HuH-7.5 (cell line): ENCODE data around the gene PLS3.

ENCODE experiments used
- DNase-seq: peaks from one replicate; pipeline ENCODE4 v3.0.0; 2011; ENCODE audit warnings: low spot score

Gene PLS3

DNA sequence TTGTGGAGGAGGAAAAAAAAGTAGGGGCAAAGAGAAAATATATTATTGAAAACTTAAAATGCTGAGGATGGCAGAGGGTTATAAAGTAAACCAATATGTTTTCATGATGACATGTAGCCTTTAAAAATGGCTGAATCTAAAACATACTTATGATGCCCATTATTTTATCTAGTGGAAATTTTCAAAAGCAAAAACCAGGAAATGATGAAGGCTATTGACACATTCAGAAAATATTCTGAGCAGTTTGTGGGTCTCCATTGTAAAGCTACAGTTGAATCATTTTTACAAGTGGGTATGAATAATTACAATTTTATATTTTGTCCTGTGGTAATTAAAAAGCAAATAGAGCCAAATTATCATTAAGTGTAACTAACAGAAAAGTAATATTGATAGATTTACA is 10.7 kb downstream of the PLS3 start:
- DNase-seq: no peak

DNA sequence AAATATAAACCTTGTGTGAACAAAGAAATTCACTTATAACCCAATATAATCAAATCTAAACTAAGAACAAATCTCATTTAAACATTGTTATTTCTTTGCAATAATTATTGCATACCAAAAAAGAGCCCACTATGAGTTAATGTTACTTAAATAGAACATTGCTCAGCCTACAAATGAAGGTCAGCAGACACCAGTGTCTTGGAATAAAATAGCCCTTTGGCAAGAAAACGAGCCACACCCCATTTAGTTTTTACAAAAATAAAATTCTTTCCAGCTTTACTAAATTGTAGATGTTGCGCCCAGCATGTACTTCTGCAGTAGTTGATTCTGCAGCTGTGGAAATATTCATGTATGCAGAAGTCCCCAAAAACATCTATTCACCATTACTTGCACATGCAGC is 12.2 kb downstream of the PLS3 start:
- DNase-seq: no peak

DNA sequence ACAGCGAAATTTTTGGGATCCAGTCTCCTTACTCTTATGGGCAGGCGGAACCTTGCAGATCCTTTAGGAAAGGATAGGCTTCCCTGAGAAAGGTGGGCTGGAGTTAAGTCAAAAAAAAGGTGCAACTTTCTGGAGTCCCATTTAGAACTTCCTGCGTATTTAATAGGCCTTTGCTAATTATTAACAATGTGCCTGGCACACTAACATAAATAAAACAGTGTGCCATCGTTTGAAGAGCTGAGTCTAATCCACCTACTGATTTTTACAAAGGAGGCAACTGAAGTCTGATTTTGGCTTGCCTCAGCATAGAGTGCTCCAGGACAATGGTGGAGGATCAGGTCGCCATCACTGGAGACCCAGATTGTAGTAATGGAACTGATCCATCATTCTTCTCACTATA is 15.7 kb downstream of the PLS3 start:
- no peak for DNase-seq

DNA sequence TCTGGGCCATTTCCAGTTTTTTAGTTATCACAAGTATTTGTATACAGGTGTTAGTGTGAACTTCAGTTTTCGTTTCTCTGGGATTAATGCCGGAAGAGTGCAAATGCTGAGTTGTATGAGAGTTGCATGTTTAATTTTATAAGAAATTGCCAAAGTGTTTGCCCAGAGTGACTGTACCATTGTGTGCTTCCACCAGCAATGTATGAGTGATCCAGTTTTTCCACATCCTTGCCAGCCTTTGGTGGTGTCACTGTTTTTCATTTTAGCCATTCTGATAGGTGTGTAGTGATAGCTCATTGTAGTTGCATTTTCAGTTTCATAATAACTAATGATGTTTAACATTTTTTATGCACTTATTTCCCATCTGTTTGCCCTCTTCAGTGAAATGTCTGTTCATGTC is 18.4 kb downstream of the PLS3 start:
- DNase-seq: no peak

DNA sequence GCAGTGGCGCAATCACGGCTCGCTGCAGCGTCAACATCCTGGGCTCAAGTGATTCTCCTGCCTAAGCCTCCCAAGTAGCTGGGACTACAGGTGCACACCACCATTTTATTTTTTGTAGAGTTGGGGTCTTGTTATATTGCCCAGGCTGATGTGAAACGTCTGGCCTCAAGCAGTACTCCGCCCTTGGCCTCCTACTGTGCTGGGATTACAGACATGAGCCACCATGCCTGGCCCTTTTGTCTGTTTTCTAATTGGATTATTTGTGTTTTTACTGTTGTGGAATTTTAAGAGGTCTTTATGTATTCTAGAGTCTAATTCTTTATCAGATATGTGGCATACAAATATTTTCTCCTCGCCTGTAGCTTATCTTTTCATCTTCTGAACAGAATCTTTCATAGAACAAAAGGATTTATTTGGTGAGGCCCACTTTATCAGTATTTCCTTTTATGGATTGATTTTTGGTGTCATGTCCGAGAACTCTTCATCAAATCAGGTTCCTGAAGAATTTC is 18.9 kb downstream of the PLS3 start:
- no peak for DNase-seq

DNA sequence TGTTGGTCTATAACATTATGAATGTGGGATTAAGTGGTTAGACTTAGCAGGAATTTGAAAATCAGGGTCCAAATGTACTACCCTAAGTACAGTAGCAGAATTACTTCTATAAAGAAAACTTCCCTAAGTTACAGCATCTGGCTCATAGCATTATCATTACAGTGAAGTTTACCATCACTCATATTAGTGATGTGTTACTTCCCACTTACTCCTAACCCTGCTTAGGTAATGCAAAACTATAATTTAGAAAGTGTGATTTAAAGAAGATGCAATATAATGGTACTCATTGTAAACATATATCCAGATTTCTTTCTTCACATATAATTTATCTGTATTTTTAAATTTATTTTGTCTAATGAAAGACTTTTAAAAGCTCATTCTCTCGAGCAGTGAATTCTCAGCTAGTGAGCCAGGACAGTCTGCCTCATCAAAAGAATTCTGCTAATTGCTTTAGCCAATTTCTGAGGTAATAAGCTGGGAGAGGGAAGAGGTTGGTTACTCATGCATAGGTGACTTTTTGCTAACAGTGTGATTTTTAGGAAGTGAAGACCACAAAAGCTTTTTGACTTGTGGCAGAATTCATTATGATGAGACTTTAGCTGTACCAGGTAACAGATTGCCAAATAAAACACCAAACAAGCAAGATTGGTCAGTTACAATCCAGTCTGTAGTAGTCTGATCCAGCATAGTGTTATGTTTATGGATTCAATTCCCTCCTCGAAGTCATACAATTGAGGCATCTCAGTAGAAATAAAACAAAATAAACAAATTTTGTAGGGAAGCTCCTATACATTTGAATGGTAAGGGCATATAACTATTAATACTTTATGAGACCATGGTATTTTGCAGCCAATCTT is 21.0 kb downstream of the PLS3 start:
- DNase-seq: no peak

DNA sequence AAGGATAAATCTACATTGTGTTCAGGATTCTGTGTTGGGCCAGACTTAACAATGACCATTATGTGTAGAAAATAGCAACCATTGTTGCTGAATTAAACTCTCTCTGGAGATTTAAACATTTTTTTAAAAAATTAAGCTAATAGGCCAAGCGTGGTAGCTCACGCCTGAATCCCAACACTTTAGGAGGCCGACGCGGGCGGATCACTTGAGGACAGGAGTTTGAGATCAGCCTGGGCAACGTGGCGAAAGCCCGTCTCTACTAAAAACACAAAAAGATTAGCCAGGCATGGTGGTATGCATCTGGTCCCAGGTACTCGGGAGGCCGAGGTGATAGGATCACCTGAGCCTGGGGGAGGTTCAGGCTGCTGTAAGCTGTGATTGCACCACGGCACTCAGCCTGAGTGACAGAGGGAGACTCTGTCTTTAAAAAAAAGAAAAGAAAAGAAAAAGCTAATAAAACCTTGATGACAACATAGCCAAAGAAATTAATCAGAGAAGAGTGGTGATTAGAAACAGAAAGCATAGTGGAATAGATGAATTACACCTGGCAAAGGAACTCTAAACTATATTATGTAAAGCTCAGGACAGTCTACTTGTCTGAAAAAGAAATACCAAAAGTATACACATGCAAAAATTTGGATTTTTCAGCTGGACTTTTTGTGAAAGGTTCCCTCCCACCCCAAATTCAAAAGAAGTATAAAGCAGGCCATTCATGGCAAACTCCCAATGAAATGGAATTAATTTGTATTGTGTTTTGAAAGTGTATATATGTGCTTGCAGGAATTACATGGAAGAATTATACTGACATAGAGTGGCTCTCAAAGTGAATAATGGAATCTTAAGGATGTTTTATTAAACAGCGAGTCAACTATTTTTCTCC is 21.9 kb downstream of the PLS3 start:
- no peak for DNase-seq

DNA sequence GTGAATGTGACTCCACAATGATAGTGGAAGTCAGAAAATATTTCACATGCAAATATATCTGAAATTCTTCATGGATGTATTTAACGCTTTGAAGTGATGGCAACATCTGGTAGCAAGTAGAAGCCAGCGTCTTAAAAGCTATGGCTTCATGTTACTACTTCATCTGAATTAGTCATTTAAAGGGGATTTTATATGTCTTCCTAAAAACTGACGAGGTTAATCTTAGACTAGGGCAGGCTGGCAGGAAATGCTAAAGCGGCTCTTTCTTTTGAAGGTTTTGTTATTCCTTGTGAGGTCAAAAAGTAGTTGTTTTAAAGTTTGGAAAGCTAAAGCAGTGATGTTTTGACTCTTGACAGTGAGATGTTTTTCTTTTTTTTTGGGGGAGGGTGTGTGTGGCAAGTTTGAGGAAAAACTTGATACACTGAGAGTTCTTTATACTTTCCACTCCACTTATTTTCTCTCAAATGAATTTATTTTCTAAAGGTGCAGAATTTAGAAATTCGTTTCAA is 22.6 kb downstream of the PLS3 start:
- no peak for DNase-seq

DNA sequence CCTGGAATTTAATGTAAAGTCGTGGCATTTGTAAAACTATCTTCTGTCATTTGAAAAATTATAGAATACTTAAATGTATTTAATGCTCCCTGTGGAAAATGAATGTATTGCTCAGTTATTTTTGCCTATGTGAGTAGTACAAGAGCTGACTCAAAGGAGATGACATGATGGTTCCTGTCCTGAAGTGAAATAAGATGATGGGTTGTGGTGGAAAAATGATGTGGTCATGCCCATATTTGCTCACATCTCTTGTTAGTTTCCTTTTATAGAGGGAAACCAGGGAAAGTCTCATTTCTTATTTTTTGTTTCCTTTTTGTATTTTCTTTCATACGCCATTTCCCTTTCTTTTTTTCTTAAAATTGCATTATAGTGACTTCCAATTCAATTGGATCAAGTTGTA is 23.7 kb downstream of the PLS3 start:
- no peak for DNase-seq

DNA sequence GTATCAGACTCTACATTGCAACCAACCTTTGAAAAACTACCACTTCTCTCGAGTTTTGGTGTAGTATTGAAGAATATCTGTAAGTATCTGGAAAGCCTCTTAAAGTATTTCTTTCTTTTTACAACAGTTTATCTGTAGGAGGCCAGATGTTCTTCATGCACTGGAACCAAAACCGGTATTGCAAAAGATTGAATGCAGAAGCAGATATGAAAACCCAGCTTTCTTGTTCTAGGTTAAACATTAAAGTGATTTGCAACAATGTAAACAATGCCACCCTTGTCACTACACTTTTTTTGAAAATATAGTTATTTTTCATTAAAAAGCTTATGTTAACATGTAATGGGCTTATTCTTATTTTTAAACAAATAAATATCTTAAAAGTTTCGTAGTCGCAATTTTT is 27.2 kb downstream of the PLS3 start:
- no peak for DNase-seq

DNA sequence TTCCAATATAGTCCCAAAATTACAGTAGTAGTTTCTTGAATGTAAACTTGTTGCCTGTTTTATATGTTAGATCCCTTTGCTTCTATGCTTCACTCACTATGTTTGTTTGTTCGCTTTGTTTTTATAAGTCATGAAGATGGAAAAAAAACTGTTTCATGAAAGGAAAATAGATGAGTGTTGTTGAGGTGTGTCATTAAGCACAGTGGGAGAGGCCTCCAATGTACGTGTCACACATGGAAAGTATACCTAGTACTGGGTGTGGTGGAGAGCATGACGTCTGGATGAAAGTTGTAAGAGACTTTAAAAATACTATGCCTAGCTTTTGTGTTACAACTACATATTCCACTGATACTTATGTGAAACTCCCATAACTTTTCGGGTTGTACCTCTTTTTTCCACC is 28.4 kb downstream of the PLS3 start:
- no peak for DNase-seq

DNA sequence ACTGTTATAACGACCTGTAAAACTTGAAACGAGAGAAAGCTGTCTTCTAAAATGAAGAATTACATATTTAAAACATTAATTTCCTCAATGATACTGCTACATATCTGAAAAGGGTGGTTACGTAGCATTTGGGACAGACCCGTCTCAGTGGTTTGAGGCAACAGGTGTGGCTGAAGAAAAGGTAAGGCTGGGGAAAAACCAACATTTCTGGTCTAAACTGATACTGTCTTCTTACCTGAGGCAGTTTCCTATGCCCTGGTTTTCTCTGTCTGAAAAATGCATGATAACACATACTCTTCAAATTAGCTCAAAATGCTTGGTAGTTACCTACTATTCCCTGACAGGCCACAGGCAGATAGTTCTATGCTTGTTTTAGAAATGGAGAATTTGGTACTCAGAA is 30.4 kb downstream of the PLS3 start:
- DNase-seq: no peak

DNA sequence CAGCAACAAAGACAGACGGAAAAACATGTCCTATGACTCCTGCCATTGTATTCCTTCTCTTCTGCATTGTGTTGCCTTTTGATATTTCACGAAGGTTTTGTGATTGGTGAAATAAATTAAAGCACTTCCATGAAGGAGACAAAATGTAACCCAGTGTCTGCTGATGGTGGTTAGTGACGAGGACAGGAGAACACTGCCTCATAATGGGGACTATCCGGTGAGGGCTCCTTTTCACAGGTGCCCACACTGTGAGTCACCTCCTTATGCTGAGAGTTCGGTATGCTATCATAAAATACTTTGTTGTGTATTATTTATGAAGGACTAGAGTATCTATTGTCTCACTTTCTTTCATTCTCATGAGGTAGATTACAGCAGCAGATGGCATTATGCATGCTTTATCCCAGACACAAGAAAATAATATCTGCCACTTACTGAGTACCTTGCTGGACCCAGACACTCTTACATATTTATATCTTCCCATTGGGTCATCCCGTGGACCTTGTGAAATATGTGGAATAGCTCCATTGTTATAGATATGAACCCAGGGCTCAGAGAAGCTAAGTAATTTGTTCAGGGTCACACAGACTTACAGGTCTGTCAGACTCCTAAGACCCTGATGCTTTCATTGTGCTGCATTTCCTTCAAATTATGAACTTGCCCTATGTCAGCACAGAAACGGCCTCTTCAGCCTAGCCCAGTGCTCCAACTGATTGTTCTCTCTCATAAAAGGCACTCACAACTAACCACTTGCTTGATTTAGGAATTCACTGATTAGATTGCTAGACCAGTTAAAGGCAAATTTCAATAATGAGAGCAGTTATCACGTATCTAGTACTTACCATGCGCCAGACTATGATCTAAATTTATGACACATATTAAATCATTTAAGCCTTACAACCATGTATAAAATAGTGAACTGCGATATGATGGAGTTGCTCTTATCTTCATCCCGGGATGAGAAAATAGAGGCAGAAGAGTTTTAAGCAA is 31.2 kb downstream of the PLS3 start:
- DNase-seq: no peak

DNA sequence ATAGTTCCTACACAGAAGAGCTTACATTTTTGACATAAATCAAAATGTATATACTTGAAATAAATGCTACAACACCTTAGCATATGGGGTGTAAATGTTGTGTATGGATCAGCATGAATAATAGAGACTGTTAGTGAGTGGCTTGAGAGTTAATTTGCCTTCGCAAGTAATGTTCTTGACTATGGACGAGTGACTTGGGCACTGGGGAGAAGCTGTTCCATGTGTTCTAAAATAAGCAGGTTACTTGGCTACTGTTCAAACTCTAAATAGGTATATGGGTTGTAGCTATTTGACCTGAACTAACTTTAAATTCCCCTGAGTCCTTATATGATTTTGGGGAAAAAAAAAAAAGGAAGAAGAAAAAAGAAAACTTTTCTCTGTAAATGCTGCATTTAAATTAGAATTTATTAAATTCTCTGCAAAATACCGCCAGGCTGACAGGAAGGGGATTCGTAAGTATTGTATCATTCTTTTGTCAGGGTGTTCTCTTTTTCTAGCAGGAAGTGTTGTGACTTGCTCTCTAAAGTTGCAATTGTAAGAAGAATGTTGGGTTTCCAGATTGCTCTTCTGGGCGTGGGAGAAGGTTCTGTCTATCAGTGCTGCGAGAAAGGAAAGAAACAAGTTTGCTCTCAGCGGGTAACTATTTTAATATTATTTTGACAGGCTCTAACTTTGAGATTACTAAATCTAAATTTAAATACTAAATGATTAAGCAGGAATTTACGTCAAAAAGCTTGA is 32.2 kb downstream of the PLS3 start:
- no peak for DNase-seq

DNA sequence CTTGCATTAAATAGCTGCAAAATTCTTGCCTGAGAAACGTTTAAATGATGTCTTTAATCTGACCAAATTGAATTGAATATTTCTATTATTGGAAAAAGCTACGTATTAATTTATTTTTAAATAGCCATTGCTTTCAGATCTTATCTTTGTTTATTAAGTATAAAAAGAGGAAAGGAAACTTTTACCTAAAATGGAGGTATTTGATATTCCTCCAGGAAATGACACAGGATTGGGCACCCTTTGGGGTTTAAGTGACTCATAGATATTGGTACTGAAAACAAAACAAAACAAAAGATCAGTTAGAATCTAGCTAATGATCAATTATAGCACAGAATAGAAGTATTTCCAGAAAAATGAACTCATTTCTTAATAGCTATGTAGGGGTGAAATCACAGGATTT is 34.1 kb downstream of the PLS3 start:
- DNase-seq: no peak

DNA sequence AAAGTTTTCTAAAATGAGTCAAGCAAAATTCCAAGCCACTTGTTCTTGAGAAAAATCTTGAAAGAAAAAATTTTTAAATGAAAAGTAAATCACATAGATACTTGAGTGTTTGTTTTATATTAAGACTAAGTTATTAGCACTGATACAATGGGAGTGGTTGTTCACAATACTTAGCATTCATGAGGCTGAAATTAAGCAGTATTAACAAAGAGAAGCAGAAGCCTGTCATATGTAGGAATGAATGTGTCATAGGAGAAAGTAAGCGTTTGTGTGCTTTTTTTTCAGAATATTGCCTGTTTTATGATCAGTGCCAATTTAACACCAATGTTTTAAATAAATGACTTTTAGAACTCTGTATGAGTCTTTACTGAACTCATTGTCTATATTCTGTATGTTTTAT is 37.6 kb downstream of the PLS3 start:
- no peak for DNase-seq

DNA sequence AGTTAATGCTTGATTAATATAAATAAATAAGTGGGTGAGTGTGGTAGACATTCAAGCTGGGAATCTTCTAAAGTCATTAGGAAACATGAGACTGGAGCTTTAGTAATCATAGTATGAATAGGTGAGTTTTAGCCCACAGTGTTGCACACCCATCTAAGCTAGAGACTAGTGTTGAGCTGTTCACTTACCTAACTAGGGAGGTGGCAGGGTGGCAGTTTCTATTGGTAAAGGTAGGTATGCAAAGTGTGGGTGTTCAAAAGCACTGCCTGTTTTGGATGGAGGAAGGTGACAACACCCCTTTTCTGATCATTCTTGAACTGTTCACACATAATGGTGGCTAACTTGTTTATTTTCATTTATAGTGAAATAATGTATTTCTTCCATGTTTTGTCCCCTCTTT is 41.3 kb downstream of the PLS3 start:
- DNase-seq: no peak

DNA sequence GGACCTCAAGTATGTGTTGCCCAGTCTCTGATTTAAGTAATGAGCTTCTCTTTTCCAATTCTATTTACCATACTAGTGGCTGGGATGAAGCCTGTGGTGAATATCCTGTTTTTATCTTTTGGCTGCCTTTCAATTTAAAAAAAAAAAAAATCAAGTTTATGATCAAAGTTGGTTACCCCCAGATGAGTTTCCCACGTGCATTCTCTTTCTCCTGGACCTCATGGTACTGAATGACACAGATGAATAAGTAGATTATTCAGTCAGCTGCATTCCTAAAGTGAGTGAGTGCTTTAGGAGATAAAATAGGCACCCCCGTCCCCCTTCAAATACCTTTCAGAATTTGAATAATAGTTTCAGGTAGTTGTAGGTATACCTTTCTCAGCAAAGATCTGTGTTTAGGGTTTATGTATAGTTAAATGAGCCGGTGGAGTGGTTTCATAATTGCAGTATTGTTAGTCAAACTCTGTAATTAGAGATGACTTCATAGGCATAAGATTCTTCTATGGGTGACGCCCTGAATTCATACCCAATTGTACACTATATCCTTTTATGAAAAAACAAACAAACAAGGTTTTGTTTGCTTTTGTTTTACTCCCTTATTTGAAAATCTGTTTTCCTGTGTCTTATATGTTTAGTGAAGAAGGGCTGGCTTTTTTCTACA is 41.9 kb downstream of the PLS3 start:
- DNase-seq: no peak

DNA sequence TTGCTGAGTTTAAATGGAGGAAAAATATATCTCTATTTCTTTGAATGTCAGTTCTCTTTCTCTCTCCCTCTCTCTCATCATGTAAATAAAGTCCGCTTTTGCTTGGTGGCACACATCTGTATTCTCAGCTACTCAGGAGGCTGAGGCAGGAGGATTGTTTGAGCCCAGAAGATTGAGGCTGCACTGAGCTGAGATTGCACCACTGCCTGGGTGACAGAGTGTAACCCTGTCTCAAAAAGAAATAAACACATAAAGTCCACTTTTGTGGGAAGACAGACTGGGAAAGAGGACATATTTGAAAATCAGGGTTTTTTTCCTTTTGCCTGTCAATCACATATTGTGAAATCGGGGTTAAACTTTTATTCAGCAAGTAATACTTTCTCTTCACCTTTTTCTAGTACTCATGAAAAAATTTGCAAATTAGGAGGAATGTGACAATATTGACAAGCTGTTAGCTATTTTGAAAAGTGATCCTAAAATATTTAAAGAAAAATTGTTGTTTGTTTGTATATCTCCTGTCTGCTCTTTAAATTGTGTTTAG is 42.6 kb downstream of the PLS3 start:
- DNase-seq: no peak

DNA sequence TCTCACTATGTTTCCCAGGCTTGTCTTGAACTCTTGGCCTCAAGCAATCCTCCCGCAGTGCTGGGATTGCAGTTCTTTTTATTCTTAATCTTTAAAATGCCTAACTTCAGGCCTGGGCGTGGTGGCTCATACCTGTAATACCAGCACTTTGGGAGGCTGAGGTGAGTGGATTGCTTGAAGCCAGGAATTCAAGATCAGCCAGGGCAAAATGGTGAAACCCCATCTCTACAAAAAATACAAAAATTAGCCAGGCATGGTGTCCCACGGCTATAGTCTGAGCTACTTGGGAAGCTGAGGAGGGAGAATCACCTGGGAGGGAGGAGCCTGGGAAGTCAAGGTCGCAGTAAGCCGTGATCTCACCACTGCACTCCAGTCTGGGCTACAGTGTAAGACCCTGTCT is 45.9 kb downstream of the PLS3 start:
- no peak for DNase-seq
